HG02763 (cell line): Measurements from ENCODE around the gene RABGGTA.
A peak's percentile ranks its signal among the peaks of the same experiment; 100 is the strongest.
"Not testable (repeated sequence)": the region's sequence is repeated elsewhere in the genome, so short reads cannot be mapped to it uniquely, and the experiment has no call there.

Source experiments
- ATAC-seq: cut with Tn5 transposase; IDR thresholded peaks from one replicate; pipeline ENCODE4 v1.9.1; 2021; ENCODE audit warnings: mild to moderate bottlenecking, moderate library complexity; ENCODE audit not compliant: unreplicated experiment

Gene RABGGTA

GRCh38 chr14:24245350-24245749 lies 26.0 kb downstream of the RABGGTA start:
- ATAC-seq: not testable (repeated sequence)

DNA sequence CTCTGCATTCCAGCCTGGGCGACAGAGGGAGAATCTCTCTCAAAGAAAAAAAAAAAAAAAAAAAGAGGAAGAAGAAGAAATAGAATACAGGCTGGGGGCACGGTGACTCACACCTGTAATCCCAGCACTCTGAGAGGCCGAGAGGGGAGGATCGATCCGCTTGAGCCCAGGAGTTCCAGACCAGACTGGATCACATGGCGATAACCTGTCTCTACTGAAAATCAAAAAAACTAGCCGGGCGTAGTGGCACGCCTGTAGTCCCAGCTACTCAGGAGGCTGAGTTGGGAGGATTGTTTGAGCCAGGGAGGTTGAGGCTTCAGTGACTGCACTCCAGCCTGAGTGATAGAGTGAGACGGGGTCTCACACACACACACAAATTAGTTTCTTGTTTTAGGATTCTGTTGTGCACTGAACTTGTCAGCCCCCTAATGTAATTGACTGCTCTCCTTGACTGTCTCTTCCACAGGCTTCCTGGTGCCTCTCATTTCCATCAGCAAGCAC lies 28.0 kb downstream of the RABGGTA start:
- no peak for ATAC-seq

DNA sequence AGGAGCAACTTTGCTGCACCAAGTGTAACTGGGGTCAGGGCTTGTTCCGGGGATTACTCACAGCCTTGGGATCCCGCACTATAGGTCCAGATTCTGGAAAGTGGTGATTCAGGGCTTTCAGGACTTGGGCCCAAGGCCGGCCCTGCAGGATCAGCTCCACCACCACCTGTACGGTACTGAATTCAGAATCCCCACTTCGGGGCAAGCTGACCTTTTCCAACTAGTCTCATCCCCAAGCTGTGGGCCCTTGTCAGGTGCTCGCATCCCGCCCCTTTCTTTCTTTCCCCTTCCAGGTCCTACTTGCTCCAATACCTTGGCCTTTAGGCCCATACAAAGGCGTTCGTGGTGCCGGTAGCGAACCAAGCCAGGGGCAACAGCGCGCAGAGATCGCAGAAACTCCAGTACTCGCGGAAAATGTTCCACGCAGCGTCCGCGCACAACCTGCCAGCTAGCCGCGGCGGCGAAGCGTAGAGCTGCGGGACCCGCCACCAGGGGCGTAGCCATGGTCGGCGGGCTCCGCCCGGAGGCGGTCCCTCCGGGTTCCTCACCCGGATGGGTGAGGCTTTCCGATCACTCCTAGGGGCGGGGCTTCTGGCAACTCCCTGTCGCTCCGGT lies 29.5 kb downstream of the RABGGTA start:
- peak; percentile 79 for ATAC-seq

DNA sequence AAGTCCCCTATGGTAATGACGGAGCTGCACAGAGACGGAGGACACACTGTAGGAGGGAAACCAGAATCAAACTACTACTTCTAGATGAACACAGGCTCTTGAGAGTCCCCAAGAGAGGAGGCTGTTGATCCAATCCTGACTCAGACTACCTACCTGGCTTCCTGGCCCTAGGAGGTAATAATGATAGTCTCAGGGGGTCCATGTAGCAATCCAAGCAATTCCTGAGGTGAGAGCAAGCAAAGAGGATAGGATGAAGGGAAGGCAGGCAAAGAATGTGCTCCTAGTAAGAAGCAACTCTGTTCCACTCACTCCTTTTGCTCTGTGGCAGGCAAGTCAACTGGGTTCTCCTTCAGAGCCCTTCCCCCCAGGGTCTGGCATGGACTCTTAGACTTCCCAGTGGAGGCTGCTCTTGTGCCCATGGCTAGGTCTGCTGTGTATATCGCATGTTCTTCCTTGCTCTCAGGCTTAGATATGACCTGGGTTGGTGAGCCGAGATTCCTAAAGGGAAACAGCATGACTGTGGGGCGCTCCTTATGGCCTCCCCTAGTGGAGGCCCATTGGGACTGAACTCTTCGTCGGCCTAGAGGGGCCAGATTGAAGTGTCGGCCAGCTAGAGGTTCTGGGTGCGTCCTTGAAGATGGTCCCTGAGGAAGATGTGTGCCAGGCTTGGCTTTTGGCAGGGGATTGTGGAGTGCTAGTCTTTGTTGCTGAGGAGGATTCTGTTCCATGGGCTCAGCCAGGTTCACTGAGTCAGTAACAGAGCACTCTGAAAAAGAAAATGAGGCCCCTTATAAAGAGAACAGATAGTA lies 31.1 kb downstream of the RABGGTA start:
- no peak for ATAC-seq

GRCh38 chr14:24238527-24239037 lies 32.8 kb downstream of the RABGGTA start:
- ATAC-seq: no peak

DNA sequence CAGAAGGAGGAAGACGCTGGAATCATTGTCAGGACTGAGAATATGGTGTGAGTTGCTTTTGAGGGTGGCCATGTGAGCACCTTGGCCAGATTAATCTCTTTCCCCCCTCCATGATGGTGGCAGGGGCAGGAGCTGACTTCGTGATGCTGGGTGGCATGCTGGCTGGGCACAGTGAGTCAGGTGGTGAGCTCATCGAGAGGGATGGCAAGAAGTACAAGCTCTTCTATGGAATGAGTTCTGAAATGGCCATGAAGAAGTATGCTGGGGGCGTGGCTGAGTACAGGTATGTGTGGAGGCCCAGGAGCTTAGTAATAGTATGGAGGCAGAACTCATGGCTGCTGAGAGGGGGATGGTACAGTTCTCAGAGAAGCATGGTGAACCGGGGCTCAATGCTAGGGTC lies 33.3 kb downstream of the RABGGTA start:
- ATAC-seq: no peak

DNA sequence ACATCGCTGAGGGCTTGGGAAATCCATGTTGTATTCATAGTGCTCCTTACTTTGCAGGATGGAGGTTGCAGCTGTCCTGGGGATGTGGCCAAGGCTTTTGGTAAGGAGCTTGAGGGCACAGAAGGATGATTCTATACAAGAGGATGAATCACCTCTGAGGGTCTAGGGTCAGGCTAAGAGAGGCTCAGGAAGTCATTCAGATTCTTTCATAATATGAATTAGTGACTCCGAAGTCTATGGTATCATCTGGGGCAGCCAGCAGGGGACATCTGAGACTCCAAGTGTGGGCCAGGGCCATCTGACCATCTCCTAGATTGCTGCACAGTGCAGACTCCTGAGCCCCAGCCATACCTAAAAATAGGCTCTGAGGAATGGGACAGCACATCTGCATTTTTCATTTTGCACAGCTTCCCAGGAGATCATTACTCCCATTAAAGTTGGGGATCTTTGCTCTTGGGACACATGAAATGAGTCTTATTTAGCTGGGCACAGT lies 33.9 kb downstream of the RABGGTA start:
- no peak for ATAC-seq

GRCh38 chr14:24236689-24237462 lies 34.5 kb downstream of the RABGGTA start:
- ATAC-seq: no peak

DNA sequence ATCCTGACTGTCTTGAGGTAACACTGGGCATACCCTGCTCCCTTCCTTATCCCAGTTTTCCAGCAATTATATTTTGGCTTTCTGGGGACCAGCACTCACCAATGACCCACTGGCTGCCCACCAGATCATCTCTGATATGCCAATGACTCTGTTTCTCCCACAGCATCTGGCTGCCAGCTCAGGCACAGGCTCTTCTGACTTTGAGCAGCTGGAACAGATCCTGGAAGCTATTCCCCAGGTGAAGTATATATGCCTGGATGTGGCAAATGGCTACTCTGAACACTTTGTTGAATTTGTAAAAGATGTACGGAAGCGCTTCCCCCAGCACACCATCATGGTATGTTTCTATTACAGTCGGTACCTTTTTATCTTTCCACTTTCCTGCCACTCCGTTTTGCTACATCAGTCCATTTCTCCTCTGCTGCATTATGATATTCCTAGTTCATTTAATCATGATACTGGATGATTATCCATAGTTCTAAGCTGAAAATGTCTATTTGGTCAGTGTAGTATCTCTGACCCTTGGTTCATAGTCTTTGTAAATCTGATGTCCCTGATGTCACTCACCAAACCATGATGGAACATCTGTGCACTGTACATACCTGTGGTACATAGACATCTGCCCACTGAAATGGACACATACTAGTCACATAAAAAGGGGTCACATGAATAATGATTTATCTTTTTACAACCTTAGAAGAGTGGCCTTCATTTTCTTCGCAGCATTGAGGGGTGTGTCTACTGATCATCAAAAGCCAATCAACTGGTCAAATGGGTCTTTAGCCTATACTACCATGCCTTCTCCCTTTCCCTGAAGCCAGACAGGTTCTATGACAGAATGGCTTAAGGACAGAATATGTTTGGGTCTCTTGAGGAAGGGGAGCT lies 35.4 kb downstream of the RABGGTA start:
- ATAC-seq: no peak

DNA sequence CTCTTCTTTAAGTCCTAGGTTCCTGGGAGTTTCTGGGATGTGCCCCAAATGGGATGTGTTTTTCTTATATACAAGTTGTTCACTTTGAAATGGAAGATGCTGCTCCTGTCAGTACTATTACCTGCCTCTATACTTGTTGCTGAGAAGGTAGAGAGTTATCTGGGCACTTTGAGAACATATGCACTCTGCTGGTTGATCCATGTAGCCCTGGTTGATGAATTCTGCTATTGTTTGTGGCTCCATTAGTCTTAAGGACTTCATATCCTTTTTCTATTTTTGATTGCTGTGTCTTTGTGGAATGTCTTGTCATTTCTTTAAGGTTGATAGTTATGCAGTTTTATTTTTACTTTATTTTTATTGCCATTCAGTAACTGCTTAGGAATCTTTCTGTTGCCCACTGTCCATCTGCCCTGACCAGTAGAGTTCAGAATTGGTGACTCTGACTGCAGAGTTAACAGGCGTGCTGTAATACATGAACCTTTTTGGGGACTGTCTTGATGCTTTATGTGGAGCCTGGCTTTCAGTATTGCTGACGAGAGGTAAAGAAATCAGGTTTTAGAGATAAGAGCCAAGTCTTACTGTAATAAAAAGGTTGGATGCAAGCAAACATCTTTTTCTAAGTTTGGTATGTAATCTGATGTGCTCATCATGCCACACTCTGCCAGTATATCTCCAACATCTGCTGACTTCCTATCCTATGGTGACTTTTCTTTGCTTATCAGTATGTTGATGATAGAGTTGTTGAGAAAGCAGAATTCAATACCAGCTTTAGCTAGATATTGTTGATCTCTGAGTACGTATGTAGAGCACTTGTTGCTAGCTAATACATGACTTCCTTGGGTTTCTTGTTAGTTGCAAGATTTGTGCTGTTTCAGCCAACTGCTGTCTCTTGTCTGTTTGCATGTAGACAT lies 37.0 kb downstream of the RABGGTA start:
- ATAC-seq: no peak

DNA sequence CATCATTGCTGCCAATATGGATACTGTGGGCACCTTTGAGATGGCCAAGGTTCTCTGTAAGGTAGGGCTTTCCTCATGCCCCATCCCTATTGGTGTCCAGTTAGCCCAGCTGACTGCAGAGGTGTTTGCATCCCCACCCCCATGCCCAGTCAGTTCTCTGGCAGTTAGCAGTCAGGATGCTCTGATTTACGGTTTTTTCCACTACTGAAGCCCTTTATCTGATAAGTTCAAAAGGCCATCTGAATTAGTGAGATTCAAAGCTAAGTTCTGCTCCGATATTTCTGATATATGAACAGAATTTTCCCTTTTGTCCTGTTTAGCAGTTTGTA lies 37.9 kb downstream of the RABGGTA start:
- no peak for ATAC-seq

DNA sequence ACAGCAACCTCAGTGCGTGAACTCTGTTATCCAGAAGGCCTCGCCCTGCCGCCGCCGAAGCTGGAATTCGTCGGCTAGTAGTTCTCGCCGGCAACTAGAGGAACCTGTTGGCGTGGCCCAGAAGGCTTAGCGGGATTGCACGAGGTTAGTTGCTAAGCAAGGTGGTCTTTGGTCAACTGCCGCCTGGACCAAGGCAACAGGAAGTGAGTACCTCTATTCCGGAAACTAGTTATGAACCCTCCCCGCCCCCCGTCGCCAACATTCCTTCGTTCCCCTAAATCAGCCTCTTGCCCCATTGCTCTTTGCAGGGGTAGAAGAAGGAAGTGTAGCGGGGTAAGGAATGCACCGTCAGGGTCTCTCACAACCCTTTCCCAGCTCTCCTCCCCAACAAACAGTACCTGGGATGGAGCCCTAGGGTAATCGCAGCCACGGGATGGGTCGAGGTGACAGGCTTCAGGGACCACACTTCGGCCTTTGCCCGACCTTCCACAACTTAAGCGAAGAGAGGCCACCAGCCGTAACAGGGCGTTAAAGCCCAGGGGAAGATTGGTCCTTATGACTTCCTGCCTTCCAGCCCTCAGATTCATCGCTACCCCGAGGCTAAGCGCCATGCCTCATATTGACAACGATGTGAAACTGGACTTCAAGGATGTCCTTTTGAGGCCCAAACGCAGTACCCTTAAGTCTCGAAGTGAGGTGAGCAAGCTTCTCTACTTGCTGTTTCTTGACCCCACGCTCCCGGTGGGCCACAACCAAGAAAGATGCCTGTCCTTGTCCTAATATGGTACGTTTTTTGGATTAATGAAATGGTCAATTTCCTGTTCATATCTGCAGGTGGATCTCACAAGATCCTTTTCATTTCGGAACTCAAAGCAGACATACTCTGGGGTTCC lies 38.5 kb downstream of the RABGGTA start, which contains the start of gene GMPR2:
Gene GMPR2, plus strand, starts transcription at position 285 of the 893 bp plus-strand sequence. Its CDS starts 325 bp downstream, at position 610.
- ATAC-seq: peak; percentile 52

DNA sequence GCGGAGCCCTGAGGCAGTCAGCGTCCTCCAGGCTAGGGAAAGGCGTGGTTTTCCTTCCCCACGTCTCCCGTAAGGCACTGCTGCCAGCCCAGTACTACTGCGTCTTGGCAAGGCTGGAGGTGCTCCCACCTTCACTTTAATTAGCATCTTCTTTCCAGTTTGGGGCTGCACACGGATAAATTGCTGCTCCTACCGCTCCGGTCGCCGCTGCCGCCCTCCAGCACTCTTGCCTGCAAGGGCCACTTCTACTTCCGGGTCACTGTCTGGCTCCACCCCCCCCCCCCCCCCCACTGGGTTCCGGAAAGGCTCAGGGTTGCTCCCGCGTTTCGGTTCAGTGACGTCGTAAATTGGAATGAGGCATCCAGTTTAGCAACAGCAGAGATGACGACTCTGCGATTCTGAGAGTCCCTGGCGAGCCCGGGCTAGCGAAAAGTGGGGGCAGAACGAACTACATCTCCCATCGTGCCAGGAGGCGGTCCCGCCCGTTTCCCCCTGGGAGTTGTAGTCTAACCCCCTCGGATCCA lies 39.2 kb downstream of the RABGGTA start, which contains the start of gene NEDD8:
Gene NEDD8, minus strand, starts transcription at position 247 of the 524 bp plus-strand sequence. Its CDS starts 100 bp downstream, at position 147.
- ATAC-seq: peak; percentile 67

- peak; percentile 16 for ATAC-seq
Observed at GRCh38 chr14:24231263-24232120, 39.9 kb downstream of the RABGGTA start.

- ATAC-seq: no peak
Observed at GRCh38 chr14:24228902-24229301, 42.5 kb downstream of the RABGGTA start.

GRCh38 chr14:24226473-24226872 lies 44.9 kb downstream of the RABGGTA start:
- no peak for ATAC-seq

DNA sequence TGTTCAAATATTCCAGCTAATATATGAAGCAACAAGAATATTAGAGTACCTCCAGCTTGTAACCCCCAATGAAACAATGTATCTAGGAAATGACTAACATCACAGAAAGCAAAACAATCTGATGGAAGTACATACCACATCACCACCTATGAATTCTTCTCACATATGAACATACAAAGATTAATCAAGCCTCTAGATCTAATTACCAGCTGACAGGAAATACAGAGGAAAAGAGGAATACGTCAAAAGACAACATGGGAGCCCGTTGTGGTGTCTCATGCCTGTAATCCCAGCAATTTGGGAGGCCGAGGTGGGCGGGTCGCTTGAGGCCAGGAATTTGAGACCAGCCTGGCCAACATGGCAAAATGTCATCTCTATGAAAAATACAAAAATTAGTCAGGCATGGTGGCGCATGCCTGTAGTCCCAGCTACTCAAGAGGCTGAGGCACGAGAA lies 46.8 kb downstream of the RABGGTA start:
- ATAC-seq: no peak
